ENCODE data around the gene RBM7. TPM values are rescaled to one million over a fixed set of nuclear protein-coding genes. Genes with fewer than 3 reads are reported as not detected.

Gene RBM7
- total and polyA plus RNA-seq, 4 donors: 19.9 to 37.9 (median 29.7) TPM

- WGBS, 2 donors: 0% methylated on average over 64 of the region's 64 CpGs
- ATAC-seq (ENCODE audit: low FRiP score): peak; percentile 98
- intact Hi-C loops (cut with DNase I): loop anchor here (2.0 to 10.0 kb wide), 5 partner anchors 37 to 155 kb away; partner anchors contain the start of genes C11orf71 (in 2 of the 2) and RBM7 (in 2 of the 2)
These were observed 39.0 kb downstream of the RBM7 start, which contains the start of gene REXO2 for GRCh38 chr11:114439229-114440120. TSS of gene REXO2 (plus strand) at chr11:114439467. CDS start at chr11:114439529, 62 bp downstream.

GRCh38 chr11:114440121-114440860 lies 39.8 kb downstream of the RBM7 start:
- intact Hi-C loops (cut with DNase I): loop anchor here in 1 of 2 donors (10.0 kb wide), 1 partner anchor 95 kb away; no protein-coding TSS in a partner anchor
- H3K36me3 ChIP-seq (ENCODE audit: control insufficient read depth in 1 of 2, insufficient read depth in 2 of 2, low read length in 1 of 2): peaks cover 0 to 2% of the 10 kb centered on the region in 2 donors
- H3K4me1 ChIP-seq (ENCODE audit: control insufficient read depth in 1 of 2, insufficient read depth in 2 of 2, low read length in 2 of 2): no peaks in the 10 kb centered on the region
- H3K27ac ChIP-seq (ENCODE audit: low read depth in 1 of 2, low read length in 2 of 2): peak overlapping the region in 1 of 2 donors; percentile 33
- no peaks in the 10 kb centered on the region for H3K9me3 ChIP-seq (ENCODE audit: control insufficient read depth, low read length)
- 1 to 3% methylated on average over 10 of the region's 10 CpGs for WGBS, 2 donors
- H3K4me3 ChIP-seq (ENCODE audit: low read length in 2 of 2): peak overlapping the region; percentile 36 to 79
- no peaks in the 10 kb centered on the region for H3K27me3 ChIP-seq (ENCODE audit: control insufficient read depth in 1 of 2, insufficient read depth in 2 of 2, low read length in 1 of 2)
- ATAC-seq (ENCODE audit: low FRiP score) (no peak), DNase-seq (no peak)

More at GRCh38 chr11:114439229-114440120, 39.0 kb downstream of the RBM7 start, which contains the start of gene REXO2:
- H3K27ac ChIP-seq (ENCODE audit: low read depth in 1 of 2, low read length in 2 of 2): peak within 1 kb of the TSS in 1 of 2 donors; percentile 33
- H3K27me3 ChIP-seq (ENCODE audit: control insufficient read depth in 1 of 2, insufficient read depth in 2 of 2, low read length in 1 of 2): no peaks in the 10 kb centered on the region
- no peaks in the 10 kb centered on the region for H3K9me3 ChIP-seq (ENCODE audit: control insufficient read depth, low read length)
- H3K4me3 ChIP-seq (ENCODE audit: low read length in 2 of 2): peak within 1 kb of the TSS; percentile 36 to 79
- no peaks in the 10 kb centered on the region for H3K4me1 ChIP-seq (ENCODE audit: control insufficient read depth in 1 of 2, insufficient read depth in 2 of 2, low read length in 2 of 2)
- peaks cover 0 to 2% of the 10 kb centered on the region in 2 donors for H3K36me3 ChIP-seq (ENCODE audit: control insufficient read depth in 1 of 2, insufficient read depth in 2 of 2, low read length in 1 of 2)
- peak; percentile 97 to 99 for DNase-seq

- Histone ChIP-seq H3K9me3 (ENCODE audit: control insufficient read depth, low read length) (no peaks in the 10 kb centered on the region), H3K4me1 (ENCODE audit: control insufficient read depth in 1 of 2, insufficient read depth in 2 of 2, low read length in 2 of 2) (no peaks in the 10 kb centered on the region), H3K36me3 (ENCODE audit: control insufficient read depth in 1 of 2, insufficient read depth in 2 of 2, low read length in 1 of 2) (peaks cover 0 to 2% of the 10 kb centered on the region in 2 donors), H3K27ac (ENCODE audit: low read depth in 1 of 2, low read length in 2 of 2) (no peak overlapping the region), H3K27me3 (ENCODE audit: control insufficient read depth in 1 of 2, insufficient read depth in 2 of 2, low read length in 1 of 2) (no peaks in the 10 kb centered on the region), H3K4me3 (ENCODE audit: low read length in 2 of 2) (peak overlapping the region in 1 of 2 donors; percentile 23)
- WGBS, 2 donors: 74 to 82% methylated on average over 7 of the region's 7 CpGs
- intact Hi-C loops (cut with DNase I): loop anchor here in 1 of 2 donors (10.0 kb wide), 1 partner anchor 96 kb away; no protein-coding TSS in a partner anchor
- ATAC-seq (ENCODE audit: low FRiP score): no peak
- no peak for DNase-seq
These were observed 40.7 kb downstream of the RBM7 start for GRCh38 chr11:114440971-114441763.

DNA sequence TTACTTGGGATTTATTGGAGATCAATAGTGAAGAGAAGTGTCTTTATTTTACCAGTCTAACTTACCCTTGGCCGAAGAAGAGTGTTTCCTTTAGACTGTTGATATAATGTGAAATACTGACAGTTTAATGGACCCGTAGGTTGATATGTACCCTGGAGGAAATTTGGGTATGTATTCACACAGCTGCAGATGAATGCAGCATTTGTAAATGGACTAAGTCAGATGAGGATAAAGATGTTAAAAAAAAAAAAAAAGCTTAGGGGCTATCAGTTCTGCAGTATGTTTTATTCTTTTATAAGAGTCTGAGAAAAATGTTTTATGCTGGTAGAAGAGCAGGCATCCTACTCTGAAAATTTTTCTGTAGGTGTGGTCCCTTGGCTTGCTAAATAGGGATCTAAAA lies 41.5 kb downstream of the RBM7 start:
- Histone ChIP-seq H3K27ac (ENCODE audit: low read depth in 1 of 2, low read length in 2 of 2) (no peak overlapping the region), H3K27me3 (ENCODE audit: control insufficient read depth in 1 of 2, insufficient read depth in 2 of 2, low read length in 1 of 2) (no peaks in the 10 kb centered on the region), H3K4me1 (ENCODE audit: control insufficient read depth in 1 of 2, insufficient read depth in 2 of 2, low read length in 2 of 2) (no peaks in the 10 kb centered on the region), H3K9me3 (ENCODE audit: control insufficient read depth, low read length) (no peaks in the 10 kb centered on the region), H3K36me3 (ENCODE audit: control insufficient read depth in 1 of 2, insufficient read depth in 2 of 2, low read length in 1 of 2) (peaks cover 0 to 2% of the 10 kb centered on the region in 2 donors), H3K4me3 (ENCODE audit: low read length in 2 of 2) (no peak overlapping the region)
- 79 to 86% methylated on average over 2 of the region's 2 CpGs for WGBS, 2 donors
- DNase-seq (no peak), ATAC-seq (ENCODE audit: low FRiP score) (no peak)
- intact Hi-C loops (cut with DNase I): loop anchor here in 1 of 2 donors (10.0 kb wide), 1 partner anchor 97 kb away; no protein-coding TSS in a partner anchor

DNA sequence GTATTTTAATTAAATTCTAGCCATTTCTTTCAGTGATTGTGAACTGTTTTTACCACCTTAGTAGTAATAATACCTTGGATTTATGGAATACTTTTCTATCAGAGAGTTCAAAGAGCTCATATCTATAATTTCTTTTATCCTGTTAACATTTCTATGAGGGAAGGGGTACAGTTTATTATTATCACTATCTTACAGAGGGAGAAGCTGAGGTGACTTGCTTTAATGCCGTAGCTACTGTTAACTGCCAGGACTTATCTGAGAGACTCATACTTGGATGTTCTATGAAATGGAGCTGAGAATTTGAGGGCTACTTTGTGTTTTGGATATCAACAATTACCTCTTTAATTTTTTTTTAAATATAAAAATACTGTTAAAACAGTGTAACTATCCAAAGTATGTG lies 42.1 kb downstream of the RBM7 start:
- intact Hi-C loops (cut with DNase I): loop anchor here in 1 of 2 donors (10.0 kb wide), 1 partner anchor 98 kb away; no protein-coding TSS in a partner anchor
- 90 to 95% methylated on average over 1 of the region's 1 CpG for WGBS, 2 donors
- no peaks in the 10 kb centered on the region for H3K4me1 ChIP-seq (ENCODE audit: control insufficient read depth in 1 of 2, insufficient read depth in 2 of 2, low read length in 2 of 2)

GRCh38 chr11:114447444-114447843 lies 47.0 kb downstream of the RBM7 start:
- WGBS, 2 donors: 57 to 62% methylated on average over 2 of the region's 2 CpGs
- no peaks in the 10 kb centered on the region for H3K4me1 ChIP-seq (ENCODE audit: control insufficient read depth in 1 of 2, insufficient read depth in 2 of 2, low read length in 2 of 2)
- DNase-seq (no peak), ATAC-seq (ENCODE audit: low FRiP score) (no peak)
- no peak overlapping the region for H3K27ac ChIP-seq (ENCODE audit: low read depth in 1 of 2, low read length in 2 of 2)
- intact Hi-C loops (cut with DNase I): loop anchor here in 1 of 2 donors (10.0 kb wide), 1 partner anchor 103 kb away; no protein-coding TSS in a partner anchor
- H3K4me3 ChIP-seq (ENCODE audit: low read length in 2 of 2): no peak overlapping the region
- H3K36me3 ChIP-seq (ENCODE audit: control insufficient read depth in 1 of 2, insufficient read depth in 2 of 2, low read length in 1 of 2): peaks cover 0 to 5% of the 10 kb centered on the region in 2 donors
- H3K9me3 ChIP-seq (ENCODE audit: control insufficient read depth, low read length): no peaks in the 10 kb centered on the region
- no peaks in the 10 kb centered on the region for H3K27me3 ChIP-seq (ENCODE audit: control insufficient read depth in 1 of 2, insufficient read depth in 2 of 2, low read length in 1 of 2)

More for the DNA sequence above, 42.1 kb downstream of the RBM7 start:
- DNase-seq: no peak
- Histone ChIP-seq H3K27me3 (ENCODE audit: control insufficient read depth in 1 of 2, insufficient read depth in 2 of 2, low read length in 1 of 2) (no peaks in the 10 kb centered on the region), H3K27ac (ENCODE audit: low read depth in 1 of 2, low read length in 2 of 2) (no peak overlapping the region), H3K36me3 (ENCODE audit: control insufficient read depth in 1 of 2, insufficient read depth in 2 of 2, low read length in 1 of 2) (peaks cover 0 to 2% of the 10 kb centered on the region in 2 donors), H3K9me3 (ENCODE audit: control insufficient read depth, low read length) (no peaks in the 10 kb centered on the region), H3K4me3 (ENCODE audit: low read length in 2 of 2) (no peak overlapping the region)
- no peak for ATAC-seq (ENCODE audit: low FRiP score)

DNA sequence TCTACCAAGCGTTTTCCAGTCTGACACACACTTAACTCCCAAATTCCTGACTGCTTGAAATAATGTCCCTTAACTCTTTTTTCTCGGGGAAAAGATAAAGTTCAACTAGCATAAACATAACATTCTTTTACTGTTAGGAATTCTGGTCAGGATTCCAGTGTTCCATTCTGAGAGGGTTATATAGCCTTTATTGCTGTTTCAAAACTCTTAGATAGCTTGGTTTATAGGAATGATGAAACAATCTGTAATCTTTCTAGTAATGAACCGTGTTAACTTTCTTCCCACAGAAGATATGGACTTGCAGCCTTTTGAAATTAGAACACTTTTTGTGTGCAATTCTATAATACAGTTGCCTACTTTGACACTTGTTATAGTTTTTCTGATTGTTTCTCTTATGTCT lies 47.4 kb downstream of the RBM7 start:
- 10 to 25% methylated on average over 3 of the region's 3 CpGs for WGBS, 2 donors
- intact Hi-C loops (cut with DNase I): loop anchor here in 1 of 2 donors (10.0 kb wide), 1 partner anchor 103 kb away; no protein-coding TSS in a partner anchor
- DNase-seq (no peak), ATAC-seq (ENCODE audit: low FRiP score) (no peak)
- Histone ChIP-seq H3K27me3 (ENCODE audit: control insufficient read depth in 1 of 2, insufficient read depth in 2 of 2, low read length in 1 of 2) (no peaks in the 10 kb centered on the region), H3K4me3 (ENCODE audit: low read length in 2 of 2) (no peak overlapping the region), H3K36me3 (ENCODE audit: control insufficient read depth in 1 of 2, insufficient read depth in 2 of 2, low read length in 1 of 2) (peaks cover 0 to 5% of the 10 kb centered on the region in 2 donors), H3K4me1 (ENCODE audit: control insufficient read depth in 1 of 2, insufficient read depth in 2 of 2, low read length in 2 of 2) (no peaks in the 10 kb centered on the region), H3K9me3 (ENCODE audit: control insufficient read depth, low read length) (no peaks in the 10 kb centered on the region), H3K27ac (ENCODE audit: low read depth in 1 of 2, low read length in 2 of 2) (no peak overlapping the region)
